SK-N-SH treated with all-trans-retinoic acid at 6 μM for 48 hours (cell line): Measurements from ENCODE around the gene GJA5.

Experiments
- ATAC-seq: fragments of 200-7000 bp; cut with Tn5 transposase; 3 replicates; pipeline ENCODE4 v1.9.1; 2020; ENCODE audit warnings: mild to moderate bottlenecking, moderate library complexity
- ARNTL ChIP-seq: fragments of 450-650 bp; formaldehyde crosslinking; IDR thresholded peaks from 2 replicates; pipeline ENCODE4 v1.5.0; 2020; ENCODE audit warnings: low read depth, mild to moderate bottlenecking, moderate library complexity, borderline replicate concordance
- BACH2 ChIP-seq: fragments of 250-450 bp; sonication (Bioruptor Pico); IDR thresholded peaks from 2 replicates; pipeline ENCODE4 v1.9.0; 2021; ENCODE audit warnings: mild to moderate bottlenecking, borderline replicate concordance
- CREB5 ChIP-seq: fragments of 250-450 bp; sonication (Bioruptor Pico); IDR thresholded peaks from 2 replicates; pipeline ENCODE4 v1.5.1; 2020; ENCODE audit warnings: low read depth, mild to moderate bottlenecking, moderate library complexity
- CSDC2 ChIP-seq: fragments of 250-450 bp; sonication (Bioruptor Pico); IDR thresholded peaks from 2 replicates; pipeline ENCODE4 v1.5.0; 2020; ENCODE audit warnings: mild to moderate bottlenecking, moderate library complexity
- ESRRG ChIP-seq: fragments of 250-450 bp; sonication (Bioruptor Pico); IDR thresholded peaks from 2 replicates; pipeline ENCODE4 v1.6.1; 2021; ENCODE audit warnings: mild to moderate bottlenecking
- GLIS3 ChIP-seq: fragments of 250-450 bp; sonication (Bioruptor Pico); IDR thresholded peaks from 2 replicates; pipeline ENCODE4 v1.5.0; 2020; ENCODE audit warnings: mild to moderate bottlenecking, moderate library complexity
- ISL1 ChIP-seq: fragments of 250-450 bp; sonication (Bioruptor Pico); IDR thresholded peaks from 2 replicates; pipeline ENCODE4 v2.1.2; 2022; ENCODE audit warnings: mild to moderate bottlenecking, moderate library complexity
- OSR1 ChIP-seq: fragments of 250-450 bp; sonication (Bioruptor Pico); IDR thresholded peaks from 2 replicates; pipeline ENCODE4 v1.8.0; 2022; ENCODE audit warnings: moderate library complexity, mild to moderate bottlenecking, inconsistent platforms
- PPARA ChIP-seq: fragments of 250-450 bp; sonication (Bioruptor Pico); IDR thresholded peaks from 2 replicates; pipeline ENCODE4 v1.5.0; 2020; ENCODE audit warnings: mild to moderate bottlenecking, borderline replicate concordance
- SNAI2 ChIP-seq: fragments of 250-450 bp; sonication (Bioruptor Pico); IDR thresholded peaks from 2 replicates; pipeline ENCODE4 v1.5.0; 2020; ENCODE audit warnings: mild to moderate bottlenecking, moderate library complexity
- TOX ChIP-seq: fragments of 250-450 bp; sonication (Bioruptor Pico); IDR thresholded peaks from 2 replicates; pipeline ENCODE4 v1.8.0; 2021; ENCODE audit warnings: mild to moderate bottlenecking, moderate library complexity, borderline replicate concordance
- ZFP3 ChIP-seq: fragments of 250-450 bp; sonication (Bioruptor Pico); IDR thresholded peaks from 2 replicates; pipeline ENCODE4 v1.5.0; 2020; ENCODE audit warnings: mild to moderate bottlenecking, moderate library complexity
- ZFP30 ChIP-seq: fragments of 450-650 bp; formaldehyde crosslinking; IDR thresholded peaks from 2 replicates; pipeline ENCODE4 v1.5.0; 2022; ENCODE audit warnings: mild to moderate bottlenecking, moderate library complexity
- ZNF565 ChIP-seq: fragments of 450-650 bp; formaldehyde crosslinking; conservative IDR thresholded peaks from 2 replicates; pipeline ENCODE4 v1.5.0; 2020; ENCODE audit warnings: low read depth, mild to moderate bottlenecking, moderate library complexity
- ZNF8 ChIP-seq: fragments of 450-650 bp; formaldehyde crosslinking; IDR thresholded peaks from 2 replicates; pipeline ENCODE4 v1.5.0; 2020; ENCODE audit warnings: mild to moderate bottlenecking, moderate library complexity
- TF ChIP-seq, protein P1 (sequence below): fragments of 250-450 bp; sonication (Bioruptor Pico); IDR thresholded peaks from 2 replicates; pipeline ENCODE4 v1.5.0; 2020; ENCODE audit warnings: mild to moderate bottlenecking, moderate library complexity
- TF ChIP-seq, protein P2 (sequence below): fragments of 250-450 bp; sonication (Bioruptor Pico); IDR thresholded peaks from 2 replicates; pipeline ENCODE4 v1.5.1; 2021; ENCODE audit warnings: mild to moderate bottlenecking, moderate library complexity
- TF ChIP-seq, protein P3 (sequence below): fragments of 250-450 bp; sonication (Bioruptor Pico); IDR thresholded peaks from 2 replicates; pipeline ENCODE4 v1.8.0; 2021; ENCODE audit warnings: low read depth, mild to moderate bottlenecking, moderate library complexity, borderline replicate concordance
- TF ChIP-seq, protein P4 (sequence below): fragments of 250-450 bp; sonication (Bioruptor Pico); IDR thresholded peaks from 2 replicates; pipeline ENCODE4 v1.8.0; 2020; ENCODE audit warnings: mild to moderate bottlenecking, moderate library complexity, borderline replicate concordance

Gene GJA5

GRCh38 chr1:147807405-147807804 lies 47.0 kb upstream of the GJA5 start:
- no peak for ATAC-seq
- TF ChIP-seq GLIS3 (CRISPR knock-in tag), result no peak
- TF ChIP-seq, protein P1, sequence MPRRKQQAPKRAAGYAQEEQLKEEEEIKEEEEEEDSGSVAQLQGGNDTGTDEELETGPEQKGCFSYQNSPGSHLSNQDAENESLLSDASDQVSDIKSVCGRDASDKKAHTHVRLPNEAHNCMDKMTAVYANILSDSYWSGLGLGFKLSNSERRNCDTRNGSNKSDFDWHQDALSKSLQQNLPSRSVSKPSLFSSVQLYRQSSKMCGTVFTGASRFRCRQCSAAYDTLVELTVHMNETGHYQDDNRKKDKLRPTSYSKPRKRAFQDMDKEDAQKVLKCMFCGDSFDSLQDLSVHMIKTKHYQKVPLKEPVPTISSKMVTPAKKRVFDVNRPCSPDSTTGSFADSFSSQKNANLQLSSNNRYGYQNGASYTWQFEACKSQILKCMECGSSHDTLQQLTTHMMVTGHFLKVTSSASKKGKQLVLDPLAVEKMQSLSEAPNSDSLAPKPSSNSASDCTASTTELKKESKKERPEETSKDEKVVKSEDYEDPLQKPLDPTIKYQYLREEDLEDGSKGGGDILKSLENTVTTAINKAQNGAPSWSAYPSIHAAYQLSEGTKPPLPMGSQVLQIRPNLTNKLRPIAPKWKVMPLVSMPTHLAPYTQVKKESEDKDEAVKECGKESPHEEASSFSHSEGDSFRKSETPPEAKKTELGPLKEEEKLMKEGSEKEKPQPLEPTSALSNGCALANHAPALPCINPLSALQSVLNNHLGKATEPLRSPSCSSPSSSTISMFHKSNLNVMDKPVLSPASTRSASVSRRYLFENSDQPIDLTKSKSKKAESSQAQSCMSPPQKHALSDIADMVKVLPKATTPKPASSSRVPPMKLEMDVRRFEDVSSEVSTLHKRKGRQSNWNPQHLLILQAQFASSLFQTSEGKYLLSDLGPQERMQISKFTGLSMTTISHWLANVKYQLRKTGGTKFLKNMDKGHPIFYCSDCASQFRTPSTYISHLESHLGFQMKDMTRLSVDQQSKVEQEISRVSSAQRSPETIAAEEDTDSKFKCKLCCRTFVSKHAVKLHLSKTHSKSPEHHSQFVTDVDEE (CRISPR knock-in tag), result no peak
- no peak for TF ChIP-seq ZFP3 (CRISPR knock-in tag)
- TF ChIP-seq ARNTL (CRISPR knock-in tag), result no peak
- TF ChIP-seq, protein P2, sequence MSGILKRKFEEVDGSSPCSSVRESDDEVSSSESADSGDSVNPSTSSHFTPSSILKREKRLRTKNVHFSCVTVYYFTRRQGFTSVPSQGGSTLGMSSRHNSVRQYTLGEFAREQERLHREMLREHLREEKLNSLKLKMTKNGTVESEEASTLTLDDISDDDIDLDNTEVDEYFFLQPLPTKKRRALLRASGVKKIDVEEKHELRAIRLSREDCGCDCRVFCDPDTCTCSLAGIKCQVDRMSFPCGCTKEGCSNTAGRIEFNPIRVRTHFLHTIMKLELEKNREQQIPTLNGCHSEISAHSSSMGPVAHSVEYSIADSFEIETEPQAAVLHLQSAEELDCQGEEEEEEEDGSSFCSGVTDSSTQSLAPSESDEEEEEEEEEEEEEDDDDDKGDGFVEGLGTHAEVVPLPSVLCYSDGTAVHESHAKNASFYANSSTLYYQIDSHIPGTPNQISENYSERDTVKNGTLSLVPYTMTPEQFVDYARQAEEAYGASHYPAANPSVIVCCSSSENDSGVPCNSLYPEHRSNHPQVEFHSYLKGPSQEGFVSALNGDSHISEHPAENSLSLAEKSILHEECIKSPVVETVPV (CRISPR knock-in tag), result no peak
- no peak for TF ChIP-seq ZNF565
- no peak for TF ChIP-seq OSR1 (CRISPR knock-in tag)
- no peak for TF ChIP-seq ZNF8
- no peak for TF ChIP-seq ZFP30 (CRISPR knock-in tag)
- no peak for TF ChIP-seq CREB5 (CRISPR knock-in tag)
- TF ChIP-seq PPARA (CRISPR knock-in tag), result no peak
- TF ChIP-seq, protein P3, sequence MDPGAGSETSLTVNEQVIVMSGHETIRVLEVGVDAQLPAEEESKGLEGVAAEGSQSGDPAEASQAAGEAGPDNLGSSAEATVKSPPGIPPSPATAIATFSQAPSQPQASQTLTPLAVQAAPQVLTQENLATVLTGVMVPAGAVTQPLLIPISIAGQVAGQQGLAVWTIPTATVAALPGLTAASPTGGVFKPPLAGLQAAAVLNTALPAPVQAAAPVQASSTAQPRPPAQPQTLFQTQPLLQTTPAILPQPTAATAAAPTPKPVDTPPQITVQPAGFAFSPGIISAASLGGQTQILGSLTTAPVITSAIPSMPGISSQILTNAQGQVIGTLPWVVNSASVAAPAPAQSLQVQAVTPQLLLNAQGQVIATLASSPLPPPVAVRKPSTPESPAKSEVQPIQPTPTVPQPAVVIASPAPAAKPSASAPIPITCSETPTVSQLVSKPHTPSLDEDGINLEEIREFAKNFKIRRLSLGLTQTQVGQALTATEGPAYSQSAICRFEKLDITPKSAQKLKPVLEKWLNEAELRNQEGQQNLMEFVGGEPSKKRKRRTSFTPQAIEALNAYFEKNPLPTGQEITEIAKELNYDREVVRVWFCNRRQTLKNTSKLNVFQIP (CRISPR knock-in tag), result no peak
- TF ChIP-seq, protein P4, sequence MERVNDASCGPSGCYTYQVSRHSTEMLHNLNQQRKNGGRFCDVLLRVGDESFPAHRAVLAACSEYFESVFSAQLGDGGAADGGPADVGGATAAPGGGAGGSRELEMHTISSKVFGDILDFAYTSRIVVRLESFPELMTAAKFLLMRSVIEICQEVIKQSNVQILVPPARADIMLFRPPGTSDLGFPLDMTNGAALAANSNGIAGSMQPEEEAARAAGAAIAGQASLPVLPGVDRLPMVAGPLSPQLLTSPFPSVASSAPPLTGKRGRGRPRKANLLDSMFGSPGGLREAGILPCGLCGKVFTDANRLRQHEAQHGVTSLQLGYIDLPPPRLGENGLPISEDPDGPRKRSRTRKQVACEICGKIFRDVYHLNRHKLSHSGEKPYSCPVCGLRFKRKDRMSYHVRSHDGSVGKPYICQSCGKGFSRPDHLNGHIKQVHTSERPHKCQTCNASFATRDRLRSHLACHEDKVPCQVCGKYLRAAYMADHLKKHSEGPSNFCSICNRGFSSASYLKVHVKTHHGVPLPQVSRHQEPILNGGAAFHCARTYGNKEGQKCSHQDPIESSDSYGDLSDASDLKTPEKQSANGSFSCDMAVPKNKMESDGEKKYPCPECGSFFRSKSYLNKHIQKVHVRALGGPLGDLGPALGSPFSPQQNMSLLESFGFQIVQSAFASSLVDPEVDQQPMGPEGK (CRISPR knock-in tag), result no peak
- TF ChIP-seq, all 23 proteins: peak for 0

GRCh38 chr1:147804942-147805723 lies 44.7 kb upstream of the GJA5 start:
- TF ChIP-seq ARNTL (CRISPR knock-in tag), result no peak
- TF ChIP-seq, protein P1 (CRISPR knock-in tag), result no peak
- TF ChIP-seq BACH2 (CRISPR knock-in tag), result no peak
- TF ChIP-seq GLIS3 (CRISPR knock-in tag), result no peak
- no peak for TF ChIP-seq ISL1
- TF ChIP-seq, protein P3 (CRISPR knock-in tag), result no peak
- no peak for TF ChIP-seq OSR1 (CRISPR knock-in tag)
- TF ChIP-seq TOX (CRISPR knock-in tag), result no peak
- no peak for TF ChIP-seq SNAI2
- TF ChIP-seq CREB5 (CRISPR knock-in tag), result no peak
- no peak for TF ChIP-seq ESRRG
- no peak for TF ChIP-seq CSDC2 (CRISPR knock-in tag)
- TF ChIP-seq, all 23 proteins: peak for 0
- no peak for ATAC-seq
